Measurements from ENCODE around the gene SHISA2. TPM values are rescaled to one million over a fixed set of nuclear protein-coding genes. Genes with fewer than 3 reads are reported as not detected.

Gene SHISA2
- total and polyA plus RNA-seq, 2 of the 8 experiments (the other 6 are each of a cell fraction or from before 2014, with no cell fraction given): 10.2 to 23.8 TPM

- Histone ChIP-seq H3K27ac (ENCODE audit: low read depth, low read length) (no peak overlapping the region), H3K4me1 (replicated peaks in 1 of 4; ENCODE audit: control insufficient read depth in 3 of 4, insufficient read depth in 4 of 4, low read length in 3 of 4) (peaks cover 2 to 3% (median 2%) of the 10 kb centered on the region in 4 experiments; a peak in 4 of 7 replicates), H3K36me3 (ENCODE audit: control insufficient read depth in 2 of 4, insufficient read depth in 4 of 4, low read length in 3 of 4) (peaks cover 2 to 9% (median 6%) of the 10 kb centered on the region in 4 experiments; a peak in 5 of 8 replicates), H3K9me3 (ENCODE audit: insufficient read depth in 2 of 2, low read depth in 1 of 2, low read length in 1 of 2) (no peaks in the 10 kb centered on the region), H3K18ac (ENCODE audit: extremely low read depth, low read length) (no peak overlapping the region), H3K4ac (replicated peaks; ENCODE audit: insufficient read length, low read depth, low read length) (no peak overlapping the region), H4K5ac (ENCODE audit: insufficient read length, low read depth, low read length) (no peak overlapping the region), H2AFZ (ENCODE audit: low read length) (no peak overlapping the region), H2BK5ac (ENCODE audit: low read depth, low read length) (no peak overlapping the region), H3K27me3 (replicated peaks in 1 of 4; ENCODE audit: control insufficient read depth in 3 of 4, extremely low read depth in 1 of 4, insufficient read depth in 3 of 4, low read length in 3 of 4) (peaks cover 9 to 45% (median 23%) of the 10 kb centered on the region in 4 experiments), H3K23me2 (ENCODE audit: low read depth, low read length) (peaks cover 18% of the 10 kb centered on the region; the same call in 1 of the 2 replicates), H2BK12ac (ENCODE audit: low read depth, low read length) (no peak overlapping the region), H2BK15ac (ENCODE audit: low read length) (no peak overlapping the region), H3K79me1 (ENCODE audit: low read depth, low read length) (no peaks in the 10 kb centered on the region), H3K4me2 (ENCODE audit: insufficient read depth in 1 of 2, low read depth in 2 of 2, low read length in 2 of 2) (peak overlapping the region; percentile 74 to 84; a peak in 3 of 4 replicates), H3K23ac (ENCODE audit: insufficient read length) (no peak overlapping the region), H2AK5ac (ENCODE audit: low read depth, low read length) (no peak overlapping the region), H4K20me1 (replicated peaks in 1 of 2; ENCODE audit: control insufficient read depth in 1 of 2, insufficient read depth in 2 of 2, low read length in 2 of 2) (peaks cover 2 to 5% of the 10 kb centered on the region in 2 experiments), H3K9ac (replicated peaks in 1 of 4; ENCODE audit: extremely low read depth in 1 of 4, low read depth in 3 of 4, low read length in 3 of 4) (no peak overlapping the region), H4K8ac (ENCODE audit: extremely low read depth, insufficient read depth, low read length) (no peak overlapping the region), H2BK20ac (ENCODE audit: low read length) (no peak overlapping the region), H3K56ac (replicated peaks; ENCODE audit: insufficient read length, low read depth, low read length) (no peak overlapping the region), H4K91ac (replicated peaks; ENCODE audit: insufficient read length, low read length) (no peak overlapping the region), H3K4me3 (ENCODE audit: extremely low read depth in 1 of 4, insufficient read depth in 2 of 4, low read depth in 3 of 4, low read length in 4 of 4) (peak overlapping the region; percentile 32 to 68 (median 55); a peak in 5 of 8 replicates), H3K14ac (ENCODE audit: insufficient read length) (no peak overlapping the region), H2BK120ac (replicated peaks; ENCODE audit: low read depth, low read length) (no peak overlapping the region), H3K79me2 (ENCODE audit: control insufficient read depth in 1 of 2, insufficient read depth in 2 of 2, low read length in 2 of 2) (peaks cover 0 to 9% of the 10 kb centered on the region in 2 experiments; a peak in 1 of 4 replicates)
- DNase-seq (ENCODE audit: low read depth in 1 of 2, low spot score in 2 of 2) (no peak), FAIRE-seq (no peak)
- CTCF ChIA-PET (ENCODE audit: partially characterized antibody): interaction anchor here (0.6 to 2.8 kb wide), 7 partner anchors 10 to 474 kb away, joined by 3 to 16 read pairs (median 4); no protein-coding TSS in a partner anchor
- WGBS, 2 experiments (ENCODE audit: extremely low coverage in 1 of 2, insufficient coverage in 1 of 2, insufficient read length in 1 of 2, insufficient replicate concordance in 2 of 2, low coverage in 1 of 2, low lambda C conversion rate in 2 of 2, missing lambda C conversion rate in 1 of 2): 84% methylated on average over 4 of the region's 4 CpGs; no CpG with 5 or more reads in 1 of the 2 experiments
- POLR2A ChIA-PET (ENCODE audit: partially characterized antibody): interaction anchor here (1.2 to 2.0 kb wide), 4 partner anchors 8 to 72 kb away, joined by 3 to 10 read pairs (median 5); no protein-coding TSS in a partner anchor
- TF ChIP-seq CBX8 (IDR thresholded peaks at IDR 0.05; ENCODE audit: borderline replicate concordance, low read depth, low read length): no peak
- no peak for TF ChIP-seq CHD2 (IDR thresholded peaks at IDR 0.05; ENCODE audit: low read length)
- no peak for TF ChIP-seq KDM4A (IDR thresholded peaks at IDR 0.05; ENCODE audit: low read depth, low read length, severe bottlenecking)
- no peak for TF ChIP-seq E2F6 (IDR thresholded peaks at IDR 0.05)
- no peak for TF ChIP-seq SP1 (IDR thresholded peaks at IDR 0.05; ENCODE audit: low read depth, low read length)
- no peak for TF ChIP-seq CBX5 (IDR thresholded peaks at IDR 0.05; ENCODE audit: low read depth, low read length)
- no peak for TF ChIP-seq MAFK (IDR thresholded peaks at IDR 0.05; ENCODE audit: low read depth, low read length)
- no peak for TF ChIP-seq HDAC2 (IDR thresholded peaks at IDR 0.05; ENCODE audit: borderline replicate concordance in 1 of 2, low read depth in 2 of 2, low read length in 2 of 2)
- TF ChIP-seq SP2 (IDR thresholded peaks at IDR 0.05; ENCODE audit: low read length): no peak
- no peak for TF ChIP-seq FOSL1 (IDR thresholded peaks at IDR 0.05; ENCODE audit: insufficient read depth, low read depth, low read length)
- TF ChIP-seq TAF7 (optimal IDR thresholded peaks at IDR 0.05; ENCODE audit: borderline replicate concordance, low read depth, low read length): no peak
- no peak for TF ChIP-seq BACH1 (IDR thresholded peaks at IDR 0.05; ENCODE audit: low read length)
- no peak for TF ChIP-seq CEBPB (IDR thresholded peaks at IDR 0.05; ENCODE audit: low read depth, low read length)
Measured at GRCh38 chr13:26048741-26049140, 3.1 kb downstream of the SHISA2 start.
